ENCODE data around the gene NTPCR. TPM values are rescaled to one million over a fixed set of nuclear protein-coding genes. Genes with fewer than 3 reads are reported as not detected.

The NTPCR gene
- total and polyA plus RNA-seq, 4 donors: 30.8 to 51.6 (median 39.4) TPM

GRCh38 chr1:232985882-232986526 is 35.6 kb downstream of the NTPCR start:
- Histone ChIP-seq H3K9me3 (ENCODE audit: control insufficient read depth in 4 of 4, insufficient read depth in 3 of 4, low read length in 3 of 4) (no peaks in the 10 kb centered on the region), H3K27ac (ENCODE audit: low read depth in 1 of 2, low read length in 1 of 2) (no peak overlapping the region), H3K4me1 (ENCODE audit: control insufficient read depth in 5 of 5, insufficient read depth in 5 of 5, low read length in 5 of 5) (peaks cover 0 to 19% (median 0%) of the 10 kb centered on the region in 5 donors), H3K4me3 (no peak overlapping the region), H3K27me3 (ENCODE audit: control insufficient read depth in 3 of 3, insufficient read depth in 3 of 3, low read length in 2 of 3) (no peaks in the 10 kb centered on the region), H3K36me3 (ENCODE audit: control insufficient read depth in 4 of 4, insufficient read depth in 4 of 4, low read length in 4 of 4) (peaks cover 0 to 3% (median 0%) of the 10 kb centered on the region in 4 donors), H3K9ac (ENCODE audit: insufficient read depth in 1 of 2, low read length in 2 of 2) (no peak overlapping the region)
- 94 to 95% methylated on average over 31 of the region's 31 CpGs for WGBS, 2 donors
- TF ChIP-seq CTCF (IDR thresholded peaks at IDR 0.05; ENCODE audit: control extremely low read depth, extremely low read depth): no peak
- ATAC-seq (ENCODE audit: insufficient read depth, low FRiP score): no peak
- DNase-seq: no peak

- no peak overlapping the region for H3K4me3 ChIP-seq
- no peak for TF ChIP-seq CTCF (IDR thresholded peaks at IDR 0.05; ENCODE audit: control extremely low read depth, extremely low read depth)
- H3K9me3 ChIP-seq (ENCODE audit: control insufficient read depth in 4 of 4, insufficient read depth in 3 of 4, low read length in 3 of 4): no peaks in the 10 kb centered on the region
- H3K4me1 ChIP-seq (ENCODE audit: control insufficient read depth in 5 of 5, insufficient read depth in 5 of 5, low read length in 5 of 5): peaks cover 0 to 17% (median 0%) of the 10 kb centered on the region in 5 donors
- DNase-seq: no peak
- no peak overlapping the region for H3K9ac ChIP-seq (ENCODE audit: insufficient read depth in 1 of 2, low read length in 2 of 2)
- 94 to 96% methylated on average over 5 of the region's 5 CpGs for WGBS, 2 donors
- no peaks in the 10 kb centered on the region for H3K27me3 ChIP-seq (ENCODE audit: control insufficient read depth in 3 of 3, insufficient read depth in 3 of 3, low read length in 2 of 3)
- peaks cover 0 to 3% (median 0%) of the 10 kb centered on the region in 4 donors for H3K36me3 ChIP-seq (ENCODE audit: control insufficient read depth in 4 of 4, insufficient read depth in 4 of 4, low read length in 4 of 4)
- no peak for ATAC-seq (ENCODE audit: insufficient read depth, low FRiP score)
- no peak overlapping the region for H3K27ac ChIP-seq (ENCODE audit: low read depth in 1 of 2, low read length in 1 of 2)
Observed at GRCh38 chr1:232986527-232986922, 36.1 kb downstream of the NTPCR start.

DNA sequence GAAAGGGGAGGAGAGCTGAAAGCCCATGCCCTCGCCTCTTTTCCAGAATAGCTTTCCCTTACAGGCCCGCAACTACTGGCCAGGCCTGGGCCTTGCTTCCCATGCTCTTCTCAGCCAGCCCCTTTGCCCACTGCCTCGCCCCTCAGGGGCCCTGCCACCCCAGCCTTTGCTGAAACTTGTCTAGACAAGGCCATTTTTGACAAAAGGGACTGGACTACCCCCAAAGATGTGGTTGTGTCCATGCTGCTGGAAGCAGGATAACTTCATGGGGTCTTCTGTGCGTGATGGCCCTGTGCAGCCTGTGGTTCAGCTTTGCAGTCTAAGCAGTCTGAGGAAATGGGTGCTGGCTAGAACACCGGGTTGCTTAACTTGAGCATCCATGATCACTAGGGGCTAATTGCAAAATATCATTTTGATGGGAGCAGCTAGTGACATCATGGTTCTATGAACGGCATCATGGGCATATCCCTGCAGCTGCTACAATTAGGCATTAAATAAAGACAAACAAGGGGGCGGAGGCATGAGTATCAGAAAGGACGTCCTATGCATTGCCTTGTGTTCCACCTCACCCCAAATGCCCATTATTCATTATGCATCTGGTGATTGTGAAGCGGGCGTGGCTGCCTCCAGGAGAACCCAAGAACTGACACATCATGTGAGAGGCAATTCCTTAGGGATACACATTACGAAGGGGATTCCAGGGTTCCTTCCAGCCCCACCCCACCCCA is 36.8 kb downstream of the NTPCR start:
- DNase-seq (no peak), ATAC-seq (ENCODE audit: insufficient read depth, low FRiP score) (no peak)
- Histone ChIP-seq H3K9me3 (ENCODE audit: control insufficient read depth in 4 of 4, insufficient read depth in 3 of 4, low read length in 3 of 4) (no peaks in the 10 kb centered on the region), H3K27me3 (ENCODE audit: control insufficient read depth in 3 of 3, insufficient read depth in 3 of 3, low read length in 2 of 3) (no peaks in the 10 kb centered on the region), H3K4me3 (no peak overlapping the region), H3K27ac (ENCODE audit: low read depth in 1 of 2, low read length in 1 of 2) (no peak overlapping the region), H3K4me1 (ENCODE audit: control insufficient read depth in 5 of 5, insufficient read depth in 5 of 5, low read length in 5 of 5) (peaks cover 0 to 17% (median 0%) of the 10 kb centered on the region in 5 donors), H3K9ac (ENCODE audit: insufficient read depth in 1 of 2, low read length in 2 of 2) (no peak overlapping the region), H3K36me3 (ENCODE audit: control insufficient read depth in 4 of 4, insufficient read depth in 4 of 4, low read length in 4 of 4) (peaks cover 0 to 3% (median 0%) of the 10 kb centered on the region in 4 donors)
- no peak for TF ChIP-seq CTCF (IDR thresholded peaks at IDR 0.05; ENCODE audit: control extremely low read depth, extremely low read depth)
- WGBS, 2 donors: 93 to 94% methylated on average over 11 of the region's 11 CpGs

Measured in lung (tissue), 12 donors.